Stromal cell of bone marrow (primary cell): ENCODE results near the gene RABIF.

Experiments
- DNase-seq: peaks from one replicate; pipeline ENCODE4 v3.0.0-alpha.2; 2012; ENCODE audit warnings: low read depth

RABIF gene

GRCh38 chr1:202873026-202873425, 15.9 kb downstream of the RABIF start:
- DNase-seq = no peak

DNA sequence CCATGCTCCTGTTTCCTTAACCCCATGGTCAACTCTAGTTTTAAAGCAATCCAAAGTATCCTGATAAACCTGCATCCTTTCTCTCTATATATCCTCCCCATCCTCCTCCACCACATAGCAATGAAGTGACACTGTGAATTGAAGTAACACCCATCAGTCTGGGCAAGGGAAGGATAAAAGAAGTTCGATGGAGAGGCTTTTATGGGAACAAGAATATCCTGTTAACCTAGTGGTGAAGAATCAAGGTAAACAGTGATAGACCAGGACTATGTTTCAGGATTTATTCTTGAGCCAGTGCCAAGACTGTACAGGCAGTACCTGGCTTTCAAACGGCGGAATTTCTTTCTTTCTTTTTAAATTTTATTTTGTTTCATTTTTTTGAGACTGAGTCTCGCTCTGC, 17.6 kb downstream of the RABIF start:
- no peak for DNase-seq

- no peak for DNase-seq
These were observed 26.0 kb downstream of the RABIF start for GRCh38 chr1:202862679-202863560.

- peak; percentile 61 for DNase-seq
These were observed 27.4 kb downstream of the RABIF start for GRCh38 chr1:202861420-202862132.

DNA sequence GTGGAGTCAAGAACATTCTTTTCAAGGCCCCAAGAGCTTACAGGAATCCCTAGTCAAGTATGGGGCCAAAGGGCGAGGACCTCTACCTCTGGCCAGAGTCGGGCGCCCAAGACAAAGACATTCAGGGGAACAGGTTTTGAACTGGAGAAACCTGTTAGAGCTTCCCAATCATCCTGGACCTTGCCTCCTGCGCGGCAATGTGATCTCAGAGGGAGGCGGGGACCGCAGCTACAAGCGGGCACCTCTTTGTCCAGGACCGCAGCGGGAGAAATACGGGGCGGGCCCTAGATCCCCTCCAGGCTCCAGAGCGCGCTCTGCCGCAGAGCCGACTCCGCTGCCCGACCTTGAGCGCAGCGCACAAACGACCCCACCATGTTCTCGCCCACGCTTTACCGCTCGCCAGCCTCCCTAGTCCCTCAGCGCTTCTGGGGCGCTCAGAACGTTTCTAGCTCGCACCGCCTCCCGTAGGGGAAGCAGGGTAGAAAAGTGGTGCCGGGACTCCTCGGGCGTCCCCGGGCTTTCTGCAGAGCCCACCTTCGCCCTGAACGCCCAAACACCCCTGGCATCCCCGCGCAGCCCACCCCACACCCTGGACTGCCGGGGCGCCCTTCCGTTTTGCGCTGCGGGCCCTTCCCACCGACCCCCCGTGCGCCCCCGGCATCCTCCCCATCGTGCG, 28.1 kb downstream of the RABIF start:
- no peak for DNase-seq

GRCh38 chr1:202858789-202859414, 30.0 kb downstream of the RABIF start:
- no peak for DNase-seq

DNA sequence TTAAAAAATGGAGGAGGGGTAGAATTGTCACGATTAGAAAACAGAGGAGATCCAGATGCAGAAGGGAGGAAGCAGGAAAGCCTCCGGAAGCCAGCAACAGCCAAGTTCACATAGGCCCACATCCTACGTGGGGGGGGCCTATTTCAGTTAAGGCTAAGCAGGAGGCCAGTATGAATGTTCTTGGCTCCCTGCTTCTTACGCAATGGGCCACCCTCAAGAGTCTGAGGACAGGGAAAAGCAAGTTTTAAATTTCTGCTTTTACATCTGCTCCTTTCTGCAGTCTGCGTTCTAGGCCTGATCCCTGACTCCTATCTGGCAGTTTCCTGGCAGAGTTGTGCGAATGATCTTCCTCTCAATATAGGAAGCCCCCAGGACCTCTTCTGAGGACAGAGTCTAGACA, 30.6 kb downstream of the RABIF start:
- peak; percentile 54 for DNase-seq

- DNase-seq = no peak
These were observed 31.8 kb downstream of the RABIF start for GRCh38 chr1:202857136-202857610.

- no peak for DNase-seq
These were observed 32.9 kb downstream of the RABIF start for GRCh38 chr1:202856014-202856413.

GRCh38 chr1:202854787-202855186, 34.2 kb downstream of the RABIF start:
- DNase-seq = no peak

DNA sequence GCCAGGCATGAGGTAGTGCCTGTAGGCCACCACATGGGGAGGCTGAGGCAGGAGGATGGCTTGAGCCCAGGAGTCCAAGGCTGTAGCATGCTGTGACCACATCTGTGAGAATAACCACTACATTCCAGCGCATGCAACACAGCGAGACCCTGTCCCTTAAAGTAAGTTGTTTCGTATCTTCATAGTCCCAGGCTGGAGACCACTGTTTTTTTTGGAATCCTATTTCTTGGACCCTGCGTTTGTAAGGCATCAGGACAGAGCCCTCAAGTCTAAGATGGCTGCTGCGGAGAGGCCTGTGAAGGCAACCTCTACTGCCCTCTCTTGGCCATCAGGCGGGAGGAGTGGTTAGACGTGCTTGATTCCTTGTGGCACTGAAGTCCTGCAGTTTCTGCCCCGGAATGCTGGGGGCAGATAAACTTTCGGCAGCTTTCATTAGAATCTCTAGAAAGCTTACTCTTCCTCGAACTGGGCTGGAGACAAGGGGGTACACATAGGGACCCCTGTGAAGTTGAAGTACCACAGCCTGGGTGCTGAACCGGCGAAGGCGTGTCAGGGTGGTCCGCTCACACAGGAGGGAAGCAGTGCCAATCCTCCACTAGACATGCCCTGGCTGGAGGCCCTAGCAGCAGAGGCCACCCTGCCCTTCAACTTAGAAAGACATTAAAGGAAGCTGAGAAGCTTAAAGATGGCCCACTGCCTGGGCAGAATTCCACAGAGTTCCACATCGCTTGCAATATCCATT, 36.6 kb downstream of the RABIF start:
- peak; percentile 14 for DNase-seq

DNA sequence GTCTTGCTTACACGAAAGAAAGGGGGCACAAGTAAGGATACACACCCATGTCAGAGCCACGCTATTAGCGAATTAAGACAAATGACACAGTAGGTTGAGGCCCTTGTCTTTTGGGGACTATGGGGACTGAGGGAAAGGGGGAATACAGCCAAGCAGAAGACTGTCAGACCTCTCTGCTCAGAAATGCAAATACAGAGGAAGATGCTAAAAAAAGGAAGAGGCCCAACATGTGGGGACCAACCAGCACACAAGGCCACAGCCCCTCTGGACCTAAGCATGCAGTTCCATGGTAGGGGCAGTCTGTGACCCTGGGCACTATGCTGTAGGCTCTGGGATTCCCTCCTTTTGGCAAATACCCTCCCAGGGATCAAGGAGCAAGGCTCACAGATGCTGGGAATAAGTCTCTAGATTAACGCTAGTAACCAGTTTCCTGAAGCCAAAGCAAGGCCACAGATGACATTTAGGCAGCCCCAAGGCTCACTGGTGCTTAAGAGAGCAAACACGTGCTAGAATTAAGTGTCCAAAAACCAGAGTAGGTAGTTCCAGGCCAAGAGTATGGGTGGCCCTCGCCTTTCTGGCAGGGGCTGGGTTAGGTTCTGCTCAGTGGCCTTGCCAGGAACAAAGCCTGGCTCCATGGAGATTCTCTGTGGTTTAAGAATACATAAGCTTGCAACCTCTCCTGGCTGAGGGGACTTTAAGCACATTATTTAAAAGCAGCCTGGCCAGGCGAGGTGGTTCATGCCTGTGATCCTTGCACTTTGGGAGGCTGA, 38.2 kb downstream of the RABIF start:
- no peak for DNase-seq

GRCh38 chr1:202848191-202848542, 40.8 kb downstream of the RABIF start:
- DNase-seq = no peak

DNA sequence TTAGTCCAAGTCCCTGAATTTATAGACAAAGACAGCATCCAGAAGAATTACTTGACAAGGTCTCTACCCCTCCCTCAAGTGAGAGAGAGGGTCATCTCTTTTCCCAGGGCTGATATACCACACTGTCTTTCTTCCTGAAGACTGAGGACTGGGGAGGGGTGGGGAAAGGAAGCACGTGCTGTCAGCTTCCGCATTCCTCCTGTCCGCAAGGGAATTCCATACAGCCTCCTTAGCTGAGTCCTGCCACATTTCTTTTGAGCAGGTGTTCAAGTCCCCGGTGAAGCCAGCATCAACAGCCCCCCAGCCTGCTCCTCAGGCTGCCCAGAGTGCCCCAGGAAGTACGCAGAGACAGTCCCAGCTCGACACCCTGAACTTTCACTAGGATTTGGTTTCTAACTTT, 44.0 kb downstream of the RABIF start:
- DNase-seq = no peak

DNA sequence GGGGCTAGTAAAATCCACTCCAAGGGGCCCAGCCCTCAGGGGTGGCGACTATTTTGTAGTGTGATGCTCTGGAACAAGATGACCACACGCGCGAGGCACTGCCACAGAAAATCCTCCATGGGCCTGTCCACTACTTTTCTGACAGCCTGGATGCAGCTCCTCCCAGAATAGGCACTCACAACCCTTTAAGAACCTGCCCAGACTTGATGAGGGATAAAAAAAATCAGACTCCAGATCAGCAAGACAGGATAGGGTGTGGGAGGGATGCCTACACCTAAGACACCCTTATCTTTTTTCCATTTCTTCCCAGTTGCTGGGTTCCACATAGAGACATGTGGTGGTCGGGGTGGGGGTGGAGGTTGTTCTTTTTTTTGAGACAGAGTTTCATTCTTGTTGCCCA, 44.7 kb downstream of the RABIF start:
- no peak for DNase-seq

GRCh38 chr1:202843081-202843480, 45.9 kb downstream of the RABIF start:
- DNase-seq = no peak

- DNase-seq = no peak
These were observed 51.1 kb downstream of the RABIF start for GRCh38 chr1:202837746-202838262.

- no peak for DNase-seq
These were observed 52.1 kb downstream of the RABIF start for GRCh38 chr1:202836623-202837403.

- DNase-seq = no peak
These were observed 53.3 kb downstream of the RABIF start for GRCh38 chr1:202835548-202836072.
